ENCODE measurements around the gene ITGBL1.

- TF ChIP-seq, protein P1, sequence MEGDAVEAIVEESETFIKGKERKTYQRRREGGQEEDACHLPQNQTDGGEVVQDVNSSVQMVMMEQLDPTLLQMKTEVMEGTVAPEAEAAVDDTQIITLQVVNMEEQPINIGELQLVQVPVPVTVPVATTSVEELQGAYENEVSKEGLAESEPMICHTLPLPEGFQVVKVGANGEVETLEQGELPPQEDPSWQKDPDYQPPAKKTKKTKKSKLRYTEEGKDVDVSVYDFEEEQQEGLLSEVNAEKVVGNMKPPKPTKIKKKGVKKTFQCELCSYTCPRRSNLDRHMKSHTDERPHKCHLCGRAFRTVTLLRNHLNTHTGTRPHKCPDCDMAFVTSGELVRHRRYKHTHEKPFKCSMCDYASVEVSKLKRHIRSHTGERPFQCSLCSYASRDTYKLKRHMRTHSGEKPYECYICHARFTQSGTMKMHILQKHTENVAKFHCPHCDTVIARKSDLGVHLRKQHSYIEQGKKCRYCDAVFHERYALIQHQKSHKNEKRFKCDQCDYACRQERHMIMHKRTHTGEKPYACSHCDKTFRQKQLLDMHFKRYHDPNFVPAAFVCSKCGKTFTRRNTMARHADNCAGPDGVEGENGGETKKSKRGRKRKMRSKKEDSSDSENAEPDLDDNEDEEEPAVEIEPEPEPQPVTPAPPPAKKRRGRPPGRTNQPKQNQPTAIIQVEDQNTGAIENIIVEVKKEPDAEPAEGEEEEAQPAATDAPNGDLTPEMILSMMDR (IDR thresholded peaks at IDR 0.05) = no peak
- TF ChIP-seq EZH2 (IDR thresholded peaks at IDR 0.05; ENCODE audit: borderline replicate concordance, insufficient read depth, low read depth, low read length, poor library complexity, severe bottlenecking) = no peak
Measured at GRCh38 chr13:101474419-101474957, 22.0 kb downstream of the ITGBL1 start.

Measured in B cell (primary cell).